ENCODE measurements around the gene LINC00237.

Gene LINC00237

DNA sequence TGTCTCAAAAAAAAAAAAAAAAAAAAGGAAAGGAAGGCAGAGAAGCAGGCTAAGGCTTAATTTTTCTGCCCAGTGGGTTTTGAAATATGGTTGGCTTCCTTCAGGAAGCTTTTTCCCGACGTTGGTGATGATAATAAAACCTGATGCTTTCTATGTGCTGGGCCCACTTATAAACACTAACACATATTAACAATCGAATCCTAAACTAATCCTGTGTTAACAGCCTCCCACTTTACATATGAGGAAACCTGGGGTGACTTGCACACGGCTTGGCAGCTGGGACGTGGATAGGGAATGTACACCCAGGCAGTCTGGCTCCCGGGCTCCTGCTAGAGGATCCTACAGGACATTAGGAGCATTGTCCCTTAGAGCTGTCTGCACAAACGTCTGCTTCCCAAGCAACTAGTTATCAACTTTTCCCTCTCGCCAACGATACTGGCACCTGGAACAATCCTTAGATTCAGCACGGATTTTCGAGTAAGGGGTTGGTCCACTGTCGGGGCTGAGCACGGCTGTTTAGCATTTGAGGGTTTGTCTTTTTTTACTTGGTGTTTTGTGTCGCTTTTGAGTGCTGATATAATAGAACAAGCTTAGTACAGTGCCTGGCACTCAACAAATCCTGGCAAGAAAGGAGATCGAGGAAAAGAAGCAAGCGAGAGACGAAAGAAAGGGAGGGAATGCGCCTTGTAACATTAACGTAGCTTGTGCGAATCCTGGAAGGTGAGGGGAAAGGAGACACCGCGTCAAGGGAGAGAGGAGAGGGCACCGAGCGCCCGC lies 19.1 kb upstream of the LINC00237 start:
- DNase-seq = no peak

DNA sequence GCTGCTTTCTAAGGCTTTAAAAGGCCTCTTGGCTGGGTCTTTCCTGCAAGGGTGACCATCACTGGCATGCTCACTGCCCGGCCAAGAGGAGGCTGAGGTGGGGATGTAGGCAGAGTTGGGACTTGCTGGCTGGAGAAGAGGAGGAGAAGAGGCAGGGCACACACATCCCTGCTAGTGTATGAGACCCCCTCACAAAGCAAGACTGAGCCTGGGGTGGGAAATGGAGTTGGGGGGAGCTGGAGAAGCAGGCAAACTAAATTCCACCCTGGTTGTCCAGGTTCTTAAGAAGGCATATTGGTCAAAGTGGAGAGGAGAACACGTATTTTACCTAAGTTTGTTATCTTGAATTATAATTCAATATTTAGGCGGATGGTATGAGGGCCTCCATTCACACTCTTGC lies 18.0 kb upstream of the LINC00237 start:
- no peak for DNase-seq

DNA sequence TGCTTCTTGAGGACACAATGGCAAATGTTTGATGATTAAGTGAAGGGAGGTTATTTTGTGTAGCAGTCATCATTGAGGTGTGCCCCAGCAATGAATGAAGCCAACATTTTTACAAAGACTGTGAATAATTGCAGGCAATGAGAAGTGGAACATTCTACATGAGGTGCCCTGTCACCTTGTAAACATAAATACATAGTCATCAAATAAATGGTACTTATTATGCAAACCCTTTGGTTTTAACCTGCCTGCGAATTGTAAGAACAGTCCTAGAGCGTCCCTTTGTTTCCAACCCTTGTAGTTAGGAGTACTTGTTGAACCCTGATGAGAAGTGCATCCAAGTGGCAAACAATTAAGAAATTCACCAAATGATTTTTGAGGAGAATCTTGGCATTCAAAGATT lies 12.6 kb upstream of the LINC00237 start:
- no peak for DNase-seq

DNA sequence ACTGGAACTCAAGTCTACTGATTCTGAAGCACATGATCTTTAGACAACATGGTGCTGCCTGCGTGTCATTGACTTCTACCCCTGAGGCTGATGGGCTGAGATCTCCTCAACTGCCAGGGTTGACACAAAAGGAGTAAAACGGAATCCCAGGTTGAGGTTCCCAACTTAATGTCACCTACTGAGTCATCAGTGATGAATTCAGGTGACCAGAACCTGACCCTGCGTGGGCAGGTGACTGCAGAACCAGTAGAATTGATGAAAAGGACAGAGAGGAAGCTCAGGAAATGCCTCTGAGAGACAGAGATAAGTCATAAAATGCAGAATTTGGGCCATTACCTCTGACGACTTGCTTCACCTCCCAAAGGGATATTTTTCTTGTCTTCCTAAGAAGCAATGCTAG lies 12.0 kb upstream of the LINC00237 start:
- DNase-seq = no peak

DNA sequence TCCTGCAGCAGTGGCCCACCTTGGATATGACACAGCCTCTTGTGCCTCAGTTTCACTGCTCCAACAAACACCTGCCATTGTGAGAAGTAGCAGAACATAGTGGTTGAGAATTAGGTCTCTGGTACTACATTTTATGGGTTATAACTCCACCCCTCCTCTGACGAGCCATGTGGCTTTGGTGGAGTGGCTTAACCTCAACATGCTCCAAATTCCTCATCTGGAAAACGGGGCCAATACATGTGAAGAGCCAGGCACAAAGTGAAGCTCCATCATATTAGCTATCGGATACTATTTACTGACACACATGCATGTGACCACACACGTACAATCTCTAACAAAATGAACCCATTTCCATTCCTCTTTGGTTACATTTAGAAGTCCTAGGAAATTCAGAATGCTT lies 11.4 kb upstream of the LINC00237 start:
- DNase-seq = no peak

DNA sequence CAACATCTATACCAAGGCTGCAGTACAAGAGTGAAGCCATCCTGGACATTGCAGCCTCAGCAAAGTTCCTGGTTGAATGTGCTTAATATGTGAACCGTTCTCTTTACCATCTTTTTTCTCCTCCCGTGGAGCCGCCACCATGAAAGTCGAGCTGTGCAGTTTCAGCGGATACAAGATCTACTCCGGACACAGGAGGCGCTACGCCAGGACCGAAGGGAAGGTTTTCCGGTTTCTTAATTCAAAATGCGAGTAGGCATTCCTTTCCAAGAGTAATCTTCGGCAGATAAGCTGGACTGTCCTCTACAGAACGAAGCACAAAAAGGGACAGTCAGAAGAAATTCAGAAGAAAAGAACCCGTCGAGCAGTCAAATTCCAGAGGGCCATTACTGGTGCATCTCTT lies 8.4 kb upstream of the LINC00237 start:
- no peak for DNase-seq

DNA sequence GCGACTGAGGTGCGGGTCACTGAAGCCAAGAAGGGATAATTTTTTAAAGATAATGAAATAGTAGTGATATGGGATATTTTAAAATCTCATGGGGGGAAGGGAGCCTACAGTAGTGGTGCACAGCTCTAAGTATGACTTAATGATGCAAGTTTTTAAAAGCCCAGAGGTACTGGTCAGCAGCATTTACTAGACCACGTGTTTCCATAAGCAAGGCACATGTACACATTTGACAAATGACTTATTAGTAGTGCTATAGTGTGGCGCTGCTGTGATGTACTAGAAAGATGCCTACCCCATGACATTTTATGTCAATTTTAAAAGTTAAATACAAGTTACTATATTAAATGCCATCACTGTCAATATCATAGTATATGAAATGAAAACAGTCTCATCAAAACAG lies 7.5 kb upstream of the LINC00237 start:
- no peak for DNase-seq

DNA sequence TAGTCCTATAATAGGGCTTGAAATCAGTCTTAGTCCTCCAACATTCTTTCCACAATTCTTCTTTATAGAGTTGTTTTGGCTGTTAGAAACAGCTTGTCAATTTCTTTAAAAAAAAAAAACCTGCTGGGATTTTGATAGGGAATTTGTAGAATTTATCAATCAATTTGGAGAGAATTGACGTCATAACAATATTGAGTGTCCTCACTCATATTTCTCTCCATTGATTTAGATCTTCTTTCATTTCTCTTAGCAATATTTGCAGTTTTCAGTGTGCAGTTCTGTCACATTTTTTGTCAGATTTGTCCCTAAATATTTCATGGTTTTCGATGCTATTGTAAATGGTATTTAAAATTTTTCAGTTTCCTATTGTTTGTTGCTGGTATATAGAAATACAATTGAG lies 5.3 kb upstream of the LINC00237 start:
- no peak for DNase-seq

DNA sequence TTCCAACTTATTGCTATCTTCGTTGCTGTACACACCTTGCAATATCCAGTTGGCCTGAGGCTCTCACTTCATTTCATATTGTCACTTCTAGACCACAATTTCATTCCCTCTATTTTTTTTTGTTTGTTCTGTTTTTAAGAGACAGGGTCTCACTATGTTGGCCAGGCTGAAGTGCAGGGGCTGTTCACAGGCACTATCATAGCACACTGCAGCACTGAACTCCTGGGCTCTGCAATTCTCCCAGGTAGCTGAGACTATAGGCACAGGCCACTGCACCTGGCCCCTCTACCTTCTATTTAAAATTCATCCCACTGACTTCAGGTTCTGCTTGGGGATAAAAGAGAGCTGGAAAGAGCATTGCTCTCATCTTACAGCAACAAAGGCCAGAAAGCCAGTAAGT lies 4.7 kb upstream of the LINC00237 start:
- DNase-seq = no peak

DNA sequence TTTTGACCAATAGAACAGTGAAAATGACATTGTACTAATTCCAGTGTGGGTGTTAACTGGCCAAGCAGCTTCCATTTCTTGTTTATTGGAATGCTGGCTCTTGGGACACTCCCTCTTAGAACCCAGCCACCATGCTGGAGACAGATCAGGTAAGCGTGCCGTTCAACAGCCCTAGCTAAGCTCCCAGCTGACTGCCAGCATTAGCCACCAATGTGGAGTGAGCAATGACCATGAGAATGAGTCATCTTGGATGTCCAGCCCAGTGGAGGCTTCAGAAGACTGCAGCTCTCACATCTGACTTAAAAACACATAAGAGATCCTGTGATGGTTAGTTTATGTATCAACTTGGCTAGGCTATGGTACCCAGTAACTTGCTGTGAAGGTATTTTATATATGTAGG lies 3.0 kb upstream of the LINC00237 start:
- no peak for DNase-seq

DNA sequence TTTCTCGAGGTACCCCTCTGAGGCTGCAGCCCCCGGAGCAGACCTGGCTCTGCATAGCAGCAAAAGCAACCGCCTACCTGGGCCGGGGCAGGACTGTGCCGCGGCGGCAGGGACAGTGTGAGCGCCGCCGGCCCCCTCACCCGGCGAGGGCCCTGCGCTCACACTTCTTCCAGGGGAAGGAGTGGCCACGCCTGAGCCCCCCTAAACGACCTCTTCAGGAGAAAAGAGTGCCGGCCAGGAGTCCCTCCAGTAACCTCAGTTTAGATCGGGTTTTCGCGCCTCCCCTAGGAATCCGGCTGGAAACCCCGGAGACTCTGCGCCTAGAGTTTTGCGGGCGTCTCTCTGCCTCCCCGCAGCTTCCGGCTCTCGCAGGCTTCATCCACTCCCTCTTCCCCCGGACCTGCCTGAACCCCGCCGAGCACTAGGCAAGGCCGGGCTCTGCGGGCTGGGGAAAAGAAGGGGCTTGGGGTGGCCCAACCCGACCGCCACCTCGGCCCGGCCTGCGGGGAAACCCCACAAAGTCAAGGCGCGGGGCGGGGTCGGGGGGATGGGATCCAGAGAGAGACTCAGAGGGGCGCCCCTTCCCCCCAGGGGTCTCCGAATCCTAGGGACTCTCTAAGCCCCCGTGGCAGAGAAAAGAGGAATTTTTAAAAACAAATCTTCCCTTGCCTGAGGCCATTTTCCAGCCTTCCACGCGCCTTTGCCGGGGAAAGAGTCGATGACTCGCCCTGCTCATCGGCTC lies 558 bp downstream of the LINC00237 start:
- no peak for DNase-seq

DNA sequence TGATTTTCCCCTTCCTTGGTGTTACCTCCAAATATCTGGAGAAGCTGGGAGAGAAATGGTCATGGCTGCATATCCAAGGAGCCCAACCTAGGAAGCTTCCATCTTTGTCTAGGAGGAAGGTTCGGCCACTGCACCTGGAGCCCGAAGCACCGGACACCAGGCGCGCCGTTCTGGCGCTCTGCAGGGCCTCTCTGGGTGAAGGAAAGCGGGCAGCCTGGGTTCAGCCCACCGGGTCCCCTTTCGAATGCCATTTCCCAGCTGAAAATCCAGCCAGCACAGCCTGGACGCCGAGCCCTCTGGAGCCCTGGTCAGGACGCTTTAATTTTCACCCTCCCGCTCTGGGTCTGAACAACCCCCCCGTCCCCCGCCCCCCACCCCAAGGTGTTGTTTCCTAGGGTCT lies 1.2 kb downstream of the LINC00237 start:
- DNase-seq = no peak

DNA sequence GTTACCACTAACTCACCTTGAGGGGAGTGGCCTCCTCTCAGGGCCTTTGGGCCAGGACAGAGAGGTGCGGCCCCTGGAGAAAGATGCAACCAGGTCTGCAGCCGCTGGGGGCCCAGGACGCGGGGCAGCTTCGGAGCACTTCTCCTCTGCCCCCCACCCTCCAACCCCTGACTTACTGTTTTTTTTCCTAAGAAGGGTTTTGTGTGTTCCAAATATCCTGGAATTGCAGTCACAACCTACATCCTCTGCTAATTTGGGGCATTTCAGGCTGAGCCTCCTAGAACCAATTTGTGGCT lies 1.7 kb downstream of the LINC00237 start:
- DNase-seq = no peak

DNA sequence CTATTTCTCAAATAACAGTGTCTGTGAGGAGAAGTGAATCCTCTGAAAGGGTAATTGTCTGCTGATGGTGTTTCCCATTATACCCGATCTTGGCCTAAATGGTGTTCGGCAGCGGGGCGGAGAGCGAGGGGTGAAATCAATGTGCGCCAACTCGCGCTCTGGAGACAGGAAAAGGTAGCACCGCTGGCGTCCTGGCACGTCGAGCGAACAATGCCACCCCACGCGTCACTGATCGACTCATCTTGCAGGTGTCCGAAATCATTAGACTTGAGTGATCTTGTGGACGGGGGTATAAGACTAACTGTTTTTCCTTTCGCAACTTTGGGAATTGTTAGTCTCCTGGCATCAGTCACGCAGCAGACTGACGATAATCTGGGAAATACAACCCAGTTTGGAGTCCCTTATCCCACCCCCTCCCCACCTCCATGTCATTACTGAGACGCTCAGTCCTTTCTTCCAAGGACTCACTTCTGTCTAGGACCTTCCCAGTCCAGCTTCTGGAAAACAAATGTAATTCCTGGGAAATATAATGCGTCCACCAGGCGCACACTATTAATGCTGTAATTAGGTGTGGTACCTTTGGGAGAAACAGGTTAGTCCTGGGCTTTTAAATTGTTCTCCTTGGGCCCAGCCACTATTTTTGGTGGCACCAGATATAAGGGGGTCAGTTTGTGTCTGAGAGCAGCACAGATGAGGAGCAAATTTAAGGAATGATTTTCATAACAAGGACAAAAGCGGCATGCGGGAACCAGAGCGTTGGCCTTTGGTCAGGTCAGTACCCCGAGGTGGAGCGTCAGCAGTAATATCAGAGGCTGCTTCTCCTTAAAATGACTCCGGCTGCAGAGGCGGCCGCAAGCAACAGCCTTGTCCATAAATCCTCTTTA lies 2.3 kb downstream of the LINC00237 start:
- no peak for DNase-seq

DNA sequence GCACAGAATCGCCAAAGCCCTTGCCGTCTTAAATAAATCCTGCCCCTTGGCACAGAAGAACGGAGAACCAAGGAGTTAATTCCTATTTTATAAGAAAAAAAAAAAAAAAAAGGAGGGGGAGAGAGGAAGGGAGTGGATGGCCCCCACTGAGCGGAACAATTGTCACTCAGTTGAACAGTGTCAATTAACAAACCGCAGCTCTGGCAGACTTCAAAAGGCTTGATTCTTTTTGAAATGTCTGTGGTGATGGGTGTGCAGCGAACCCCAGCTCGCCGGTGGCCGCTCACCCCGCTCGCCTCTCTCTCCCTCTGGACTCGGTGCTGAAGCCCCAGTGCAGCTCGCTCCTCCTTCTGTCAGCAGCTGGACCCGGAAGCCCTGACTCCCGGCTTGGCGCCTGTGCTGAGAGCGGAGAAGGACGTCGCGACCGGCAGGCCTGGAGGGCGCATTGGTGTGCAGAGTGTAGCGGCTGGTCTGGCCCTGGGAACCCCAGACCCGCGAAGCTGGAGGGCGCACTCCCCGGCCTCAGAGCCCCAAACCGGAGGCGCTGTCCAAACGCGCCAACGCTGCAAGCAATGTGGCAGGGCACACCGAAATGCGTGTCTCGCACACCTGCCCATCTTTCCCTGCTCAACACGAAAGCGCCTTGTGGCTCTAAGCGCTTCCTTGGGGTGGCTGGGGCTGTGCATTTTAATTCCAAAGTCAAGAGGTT lies 3.4 kb downstream of the LINC00237 start:
- DNase-seq = no peak

DNA sequence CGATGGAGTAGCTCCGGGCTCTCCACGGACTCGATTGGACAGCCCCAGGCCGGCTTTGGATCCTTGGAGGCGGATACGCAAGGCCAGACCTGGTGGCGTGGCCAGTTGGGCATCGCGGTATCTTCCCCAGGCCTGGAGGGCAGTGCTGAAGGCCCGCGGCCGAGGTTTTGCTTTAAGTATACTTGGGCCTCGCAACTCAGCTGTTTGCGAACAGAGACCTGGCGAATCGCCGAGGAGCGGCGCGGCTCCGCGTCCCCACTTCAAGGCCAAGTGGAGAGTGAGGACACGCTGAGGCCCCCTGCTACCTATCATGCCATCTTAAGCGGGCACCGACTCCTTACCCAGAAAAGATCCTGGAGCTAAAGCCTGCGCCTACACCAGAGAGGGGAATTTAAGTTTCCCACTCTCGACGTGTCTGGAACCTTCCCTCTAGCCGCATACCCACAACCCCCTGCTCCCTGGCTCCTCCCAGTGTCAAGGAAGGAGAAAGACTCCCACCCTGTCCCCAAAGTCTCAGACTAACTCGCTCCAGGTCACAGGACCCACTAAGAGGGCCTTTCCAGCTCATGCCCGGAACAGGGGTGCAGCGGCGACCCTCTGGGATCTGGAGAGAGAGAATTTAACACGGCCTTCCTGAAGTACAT lies 4.1 kb downstream of the LINC00237 start:
- no peak for DNase-seq

DNA sequence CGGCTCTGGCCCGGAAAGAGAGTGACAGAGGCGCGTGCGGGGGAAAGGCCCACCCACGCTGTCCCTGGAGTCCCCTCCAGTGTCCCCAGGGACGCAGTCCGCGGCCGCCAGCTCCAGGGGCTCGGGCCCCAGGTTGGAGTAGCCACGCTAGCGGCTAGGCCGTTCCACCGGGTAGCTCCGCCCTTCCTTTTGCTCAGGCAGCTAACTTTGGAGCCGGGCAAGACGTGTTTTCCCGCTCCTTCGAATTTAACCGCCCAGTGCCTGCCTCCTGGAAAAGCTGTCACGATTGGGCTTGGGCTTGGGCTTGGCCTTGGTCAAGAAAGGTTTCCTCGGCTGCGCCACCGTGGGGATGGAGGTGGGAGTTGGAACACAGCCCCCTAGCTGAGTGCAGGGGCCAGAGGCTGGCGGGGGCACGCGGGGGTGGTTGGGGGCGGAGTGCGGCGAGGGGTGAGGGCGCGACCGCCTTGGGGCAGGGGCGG lies 4.7 kb downstream of the LINC00237 start:
- no peak for DNase-seq

DNA sequence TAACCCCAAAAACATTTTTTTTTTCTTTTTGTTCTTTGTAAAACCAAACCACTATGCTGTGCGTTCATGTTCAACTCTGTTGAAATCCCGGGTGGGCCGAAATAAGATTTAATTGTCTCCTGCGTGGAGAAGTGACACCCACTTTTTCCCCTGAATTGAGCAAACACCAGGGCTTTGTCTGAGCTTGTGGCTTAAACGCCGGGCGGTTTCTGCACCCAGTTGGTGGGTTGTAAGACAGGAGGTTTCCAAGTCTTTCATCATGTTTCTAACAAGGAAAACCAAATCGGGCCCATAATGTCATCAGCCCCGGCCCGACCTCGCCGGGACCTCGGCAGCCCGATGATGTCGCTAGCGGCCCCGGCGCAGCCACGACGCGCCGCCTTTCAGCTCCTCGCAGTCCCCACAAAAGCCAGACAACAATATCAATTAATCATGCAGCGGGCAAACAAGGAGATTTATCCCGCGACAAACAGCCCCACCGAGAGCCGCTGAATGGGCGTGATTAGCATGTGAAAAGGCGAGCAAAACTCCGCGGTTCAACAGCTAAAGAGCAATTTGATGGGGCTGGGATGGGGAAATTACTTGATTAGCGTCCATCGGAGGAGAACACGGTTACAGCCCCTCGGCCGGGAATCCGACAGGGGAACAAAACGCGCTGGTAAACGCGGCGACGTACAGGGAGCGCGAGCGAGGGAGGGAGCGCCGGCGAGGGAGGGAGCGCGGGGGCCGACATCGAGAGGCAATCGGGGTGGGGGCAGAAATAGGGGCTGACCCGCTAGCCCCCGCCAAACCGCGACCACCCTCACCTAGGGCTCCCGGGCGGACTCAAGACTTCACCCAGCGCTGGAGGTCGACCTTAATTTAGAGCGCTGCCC lies 5.3 kb downstream of the LINC00237 start:
- DNase-seq = no peak

DNA sequence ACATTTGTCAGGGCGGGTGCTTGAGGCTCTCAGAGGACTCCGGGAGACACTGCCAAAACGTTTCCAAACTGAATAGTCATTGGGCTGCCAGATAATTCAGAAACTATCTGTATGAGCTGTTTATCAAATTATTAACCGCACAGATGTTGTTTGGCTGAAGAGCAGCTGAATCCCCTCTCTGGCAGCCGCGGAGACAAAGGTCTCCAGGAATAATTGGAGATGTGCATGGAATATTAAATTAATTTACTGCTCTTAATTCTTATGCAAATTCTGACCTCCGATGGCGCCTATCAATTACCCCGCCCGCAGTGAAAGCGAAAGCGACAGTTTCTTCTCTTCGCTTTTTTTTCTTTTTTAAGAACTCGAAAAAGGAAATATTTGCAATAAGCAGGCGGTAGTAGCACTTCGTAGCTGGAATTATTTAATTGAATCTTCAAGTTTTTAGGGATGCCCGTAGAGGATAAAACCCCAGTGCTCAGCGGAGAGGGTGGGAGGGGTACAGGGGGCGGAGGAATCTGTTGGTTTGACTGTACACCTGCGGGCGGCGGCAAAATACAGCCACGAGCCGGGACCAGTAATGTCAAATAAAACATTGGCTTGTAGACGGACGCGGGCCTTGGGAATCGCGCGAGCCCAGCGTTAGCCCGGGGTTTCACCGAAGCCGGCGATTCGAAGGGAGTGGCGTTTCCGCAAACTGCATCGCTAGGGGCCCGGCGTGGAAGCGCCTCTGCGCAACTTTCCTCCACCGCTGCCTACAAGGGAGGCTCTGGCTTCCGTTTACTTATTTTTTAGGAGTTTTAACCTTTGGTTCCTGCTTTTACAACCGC lies 6.2 kb downstream of the LINC00237 start:
- no peak for DNase-seq

DNA sequence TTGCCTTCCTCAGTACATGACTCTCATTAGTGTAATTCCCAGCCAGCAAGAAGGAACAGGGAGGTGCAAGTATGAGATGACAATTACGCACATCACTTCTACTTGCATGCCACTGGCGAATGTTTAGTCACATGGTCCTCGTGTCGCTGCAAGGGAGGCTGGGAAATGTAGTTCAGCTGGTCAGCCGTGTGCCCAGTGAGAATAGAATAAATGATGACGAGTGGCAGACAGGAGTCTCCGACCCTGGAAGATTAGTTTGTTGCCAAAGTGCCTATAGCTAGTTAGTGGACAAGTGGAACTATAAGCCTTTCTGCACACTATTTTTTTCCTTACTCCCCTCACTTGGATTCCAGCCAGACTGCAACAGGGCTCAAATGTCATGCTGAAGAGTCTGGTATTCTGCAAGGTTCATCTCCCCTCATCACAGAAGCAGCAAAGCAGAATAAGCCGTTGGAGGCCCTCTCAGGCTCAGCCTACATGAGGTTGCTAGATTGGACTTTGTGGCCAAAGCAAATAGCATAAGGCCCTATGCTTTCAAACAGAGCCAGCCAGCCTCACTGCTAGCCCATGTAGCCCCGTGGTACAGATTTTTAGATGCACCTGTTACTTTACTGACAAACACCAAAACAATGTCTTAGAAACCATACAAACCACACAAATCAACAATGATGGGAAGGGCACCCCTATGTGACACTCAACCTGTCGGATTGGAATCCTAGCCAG lies 9.7 kb downstream of the LINC00237 start:
- DNase-seq = no peak

Measured in NCI-H187 treated with DMSO at 0.1 percent for 48 hours (cell line).